NCI-H2196 (cell line): Measurements from ENCODE around the gene HVCN1.
A peak's percentile ranks its signal among the peaks of the same experiment; 100 is the strongest.

ENCODE experiments used
- DNase-seq: peaks from one replicate; lab custom pipeline; 2025; ENCODE audit not compliant: unreplicated experiment; lab: John Stamatoyannopoulos, UW

HVCN1 gene

DNA sequence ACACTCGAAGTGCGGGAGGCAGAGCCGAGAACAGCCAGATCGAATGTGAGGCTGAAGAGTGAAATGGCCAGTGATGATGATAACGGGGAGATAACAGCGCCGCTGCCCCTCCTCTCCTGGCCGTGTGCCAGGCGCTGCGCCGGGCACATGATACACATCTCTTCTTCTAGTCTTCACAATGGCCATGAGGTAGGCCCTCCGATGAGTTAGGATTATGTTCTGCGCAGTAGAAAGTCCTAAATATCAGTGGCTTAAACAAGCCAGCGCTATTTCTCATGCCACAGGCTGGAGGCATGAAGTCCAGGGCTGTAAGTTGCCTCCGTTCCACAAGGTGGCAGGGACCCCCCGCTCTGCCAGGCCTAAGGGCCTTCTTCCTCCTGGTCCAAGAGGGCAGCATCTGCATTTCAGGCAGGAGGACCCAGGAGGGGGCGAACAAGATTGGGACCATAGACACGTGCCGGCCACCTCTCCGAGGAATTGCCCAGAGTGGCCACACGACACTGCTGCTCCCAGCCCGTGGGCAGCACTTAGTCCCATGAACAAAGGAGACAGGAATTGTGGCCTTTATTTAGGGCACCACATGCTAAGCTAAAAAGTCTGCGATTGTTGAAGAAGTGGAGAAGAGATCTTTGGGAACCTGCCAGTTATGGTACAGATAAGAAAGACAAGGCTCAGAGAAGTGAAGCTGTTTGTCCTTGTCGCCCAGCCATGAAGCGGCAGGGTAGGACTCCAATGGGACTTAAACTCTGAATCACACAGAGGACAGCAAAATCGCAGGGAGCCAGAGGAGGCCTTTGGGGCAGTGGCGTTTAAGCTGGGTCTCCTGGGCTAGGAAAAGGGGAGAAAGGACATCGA is 10.9 kb upstream of the HVCN1 start:
- no peak for DNase-seq

DNA sequence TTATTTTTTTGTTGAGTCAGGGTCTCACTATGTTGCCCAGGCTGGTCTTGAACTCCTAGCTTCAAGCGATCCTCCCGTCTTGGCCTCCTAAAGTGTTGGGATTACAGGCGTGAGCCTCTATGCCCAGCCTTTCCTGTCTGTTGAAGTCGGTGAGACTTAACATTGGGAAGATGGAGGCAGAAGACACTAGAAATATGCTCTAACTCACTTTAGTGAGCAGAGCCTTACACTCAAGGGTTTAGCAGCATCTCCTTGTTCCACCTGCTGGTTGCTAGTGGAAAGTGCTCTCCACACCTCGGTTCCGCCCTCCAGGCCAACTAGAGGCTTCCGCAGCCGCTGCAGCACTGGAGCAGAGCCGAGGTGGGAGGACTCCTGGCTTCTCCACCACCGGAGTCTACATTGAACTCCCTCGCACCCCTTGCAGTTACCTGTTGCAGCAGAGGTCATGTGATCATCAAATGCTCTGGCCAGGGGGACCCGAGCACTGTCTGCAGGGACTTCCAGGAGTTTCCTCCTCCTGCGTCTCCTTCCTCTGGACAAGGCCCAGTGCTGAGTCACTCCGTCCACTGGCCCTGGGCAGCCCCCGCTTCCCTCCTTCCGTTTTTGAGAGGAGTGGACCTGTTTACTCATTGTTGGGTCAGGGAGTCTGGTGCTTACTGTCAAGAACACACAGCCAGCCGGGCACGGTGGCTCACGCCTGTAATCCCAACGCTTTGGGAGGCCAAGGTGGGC is 9.4 kb upstream of the HVCN1 start:
- peak; percentile 65 for DNase-seq

DNA sequence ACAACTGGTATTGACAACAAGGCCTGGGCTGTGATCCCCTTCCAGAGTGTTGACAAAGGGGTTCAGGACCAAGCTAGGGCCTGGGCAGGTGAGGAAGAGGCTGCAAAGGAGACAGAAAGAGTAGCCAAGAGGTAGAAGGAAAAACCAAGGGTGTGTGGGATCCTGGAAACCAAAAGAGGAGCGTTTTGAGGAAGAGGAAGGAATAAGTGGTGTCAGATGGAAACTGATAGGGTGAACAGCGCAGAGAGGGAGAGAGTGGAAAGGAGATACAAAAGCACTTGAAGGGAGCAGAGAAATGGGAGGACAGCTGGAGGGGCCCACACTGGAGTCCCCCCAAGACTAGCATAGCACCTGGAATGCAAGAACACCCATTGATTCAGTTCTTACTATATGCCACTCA is 8.3 kb upstream of the HVCN1 start:
- no peak for DNase-seq

DNA sequence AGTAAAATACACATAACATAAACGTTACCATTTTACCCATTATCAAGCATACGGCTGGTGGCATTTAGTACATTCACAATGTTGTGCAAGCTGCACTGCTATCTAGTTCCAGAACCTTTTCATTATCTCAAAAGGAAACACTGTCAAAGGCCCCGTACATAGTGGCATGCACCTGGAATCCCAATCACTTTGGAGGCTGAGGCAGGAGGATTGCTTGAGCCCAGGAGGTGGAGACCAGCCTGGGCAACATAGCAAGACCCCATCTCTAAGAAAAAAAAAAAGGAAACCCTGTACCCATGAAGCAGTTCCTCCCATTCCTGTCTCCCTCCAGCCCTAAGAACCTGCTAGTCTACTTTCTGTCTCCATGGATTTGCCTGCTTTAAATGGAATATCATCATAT is 7.4 kb upstream of the HVCN1 start:
- no peak for DNase-seq

DNA sequence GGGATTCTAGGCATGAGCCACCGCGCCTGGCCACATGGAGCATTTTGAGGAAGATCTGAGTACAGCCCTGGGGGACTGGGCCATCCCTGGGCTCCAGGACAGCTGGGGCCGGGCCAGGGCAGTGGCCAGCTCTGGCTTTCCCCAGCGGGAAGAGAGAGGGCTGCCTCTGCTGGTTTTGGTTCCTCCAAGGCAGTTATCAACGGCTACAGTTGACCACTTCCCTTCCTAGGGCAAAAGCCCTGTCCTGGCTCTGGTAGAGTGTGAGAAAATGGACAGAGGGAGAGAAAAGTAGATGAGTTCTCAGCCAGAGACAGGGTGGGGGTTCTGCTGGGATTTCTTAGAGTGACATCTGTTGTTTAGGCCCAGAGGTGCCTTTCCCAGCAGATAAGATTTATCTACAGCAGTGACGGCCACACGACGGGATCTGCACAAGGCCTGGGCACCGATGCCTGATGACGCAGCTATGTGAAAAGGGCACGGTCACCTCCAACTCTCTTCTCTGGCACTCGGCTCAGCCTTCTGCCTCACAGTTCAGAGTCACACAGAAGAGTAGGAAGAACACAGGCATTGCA is 5.5 kb upstream of the HVCN1 start:
- DNase-seq = no peak

DNA sequence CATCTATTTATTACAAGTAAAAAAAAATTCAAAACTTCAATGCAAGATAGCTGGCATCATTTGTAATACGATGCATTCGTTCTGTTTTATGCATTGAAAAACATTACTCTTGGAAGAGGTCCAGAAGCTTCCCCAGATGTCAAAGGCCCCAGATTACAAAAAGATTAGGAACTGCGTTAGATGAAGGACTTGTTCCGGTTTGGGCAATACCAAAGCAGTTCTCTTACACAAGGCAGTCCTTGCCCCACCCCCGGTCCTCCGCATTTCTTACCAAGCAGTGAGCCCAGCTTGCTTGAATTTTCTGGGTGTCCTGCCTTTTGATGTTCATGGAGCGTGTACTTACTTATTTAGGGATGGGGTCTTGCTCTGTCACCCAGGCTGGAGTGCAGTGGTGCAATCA is 4.8 kb upstream of the HVCN1 start:
- no peak for DNase-seq

DNA sequence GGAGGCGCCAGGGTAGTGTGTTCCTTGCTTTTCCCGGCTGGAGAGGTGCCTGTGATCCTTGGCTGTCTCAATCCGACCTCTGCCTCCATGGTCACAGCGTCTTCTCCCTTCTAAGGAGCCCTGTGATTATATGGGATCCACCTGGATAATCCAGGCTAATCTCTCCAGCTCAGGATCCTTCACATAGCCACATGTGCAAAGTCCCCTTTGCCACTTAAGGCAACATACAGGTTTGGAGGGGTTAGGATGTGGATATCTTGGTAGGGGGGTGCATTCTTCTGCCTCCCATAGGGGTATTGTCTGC is 1.2 kb upstream of the HVCN1 start:
- DNase-seq = no peak

DNA sequence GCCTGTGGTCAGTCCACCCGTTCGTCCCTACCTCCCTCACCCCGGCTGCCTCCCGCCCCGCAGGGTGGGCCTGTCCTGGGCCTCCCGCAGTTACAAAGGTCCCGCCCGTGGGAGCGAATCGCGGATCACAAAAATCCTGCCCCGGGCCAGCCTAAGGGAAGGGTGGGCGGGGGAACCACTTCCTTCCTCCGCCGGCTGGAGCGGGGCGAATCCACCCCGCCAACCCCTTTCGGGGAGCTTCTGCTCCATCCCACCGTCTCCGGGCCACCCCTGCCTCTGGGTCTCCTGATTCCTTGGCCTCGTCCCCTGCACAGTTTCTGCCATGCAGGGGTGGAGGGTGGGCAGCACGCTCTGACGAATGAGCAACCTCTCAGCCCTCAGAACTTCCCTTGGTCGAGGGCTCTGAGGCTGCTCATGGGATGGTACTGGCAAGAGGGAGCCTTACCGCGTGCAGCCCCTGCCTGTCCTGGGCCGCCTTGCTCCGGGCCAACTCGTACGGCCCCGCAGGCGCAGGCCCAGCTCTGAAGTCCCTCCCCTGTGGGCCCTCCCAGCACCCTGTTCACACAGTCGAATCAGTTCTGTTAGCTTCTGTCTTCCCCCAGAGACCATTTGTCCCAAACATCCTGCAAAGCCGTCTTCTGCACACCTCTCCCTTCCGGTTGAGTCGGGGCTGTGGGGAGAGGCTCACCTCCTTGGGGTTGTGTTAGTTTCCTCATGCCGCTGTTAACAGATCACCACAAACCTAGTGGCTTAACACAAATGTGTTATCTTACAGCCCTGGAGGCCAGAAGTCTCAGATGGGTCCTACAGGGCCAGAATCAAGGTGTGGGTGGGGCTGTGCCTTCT is 589 bp upstream of the HVCN1 start:
- no peak for DNase-seq

DNA sequence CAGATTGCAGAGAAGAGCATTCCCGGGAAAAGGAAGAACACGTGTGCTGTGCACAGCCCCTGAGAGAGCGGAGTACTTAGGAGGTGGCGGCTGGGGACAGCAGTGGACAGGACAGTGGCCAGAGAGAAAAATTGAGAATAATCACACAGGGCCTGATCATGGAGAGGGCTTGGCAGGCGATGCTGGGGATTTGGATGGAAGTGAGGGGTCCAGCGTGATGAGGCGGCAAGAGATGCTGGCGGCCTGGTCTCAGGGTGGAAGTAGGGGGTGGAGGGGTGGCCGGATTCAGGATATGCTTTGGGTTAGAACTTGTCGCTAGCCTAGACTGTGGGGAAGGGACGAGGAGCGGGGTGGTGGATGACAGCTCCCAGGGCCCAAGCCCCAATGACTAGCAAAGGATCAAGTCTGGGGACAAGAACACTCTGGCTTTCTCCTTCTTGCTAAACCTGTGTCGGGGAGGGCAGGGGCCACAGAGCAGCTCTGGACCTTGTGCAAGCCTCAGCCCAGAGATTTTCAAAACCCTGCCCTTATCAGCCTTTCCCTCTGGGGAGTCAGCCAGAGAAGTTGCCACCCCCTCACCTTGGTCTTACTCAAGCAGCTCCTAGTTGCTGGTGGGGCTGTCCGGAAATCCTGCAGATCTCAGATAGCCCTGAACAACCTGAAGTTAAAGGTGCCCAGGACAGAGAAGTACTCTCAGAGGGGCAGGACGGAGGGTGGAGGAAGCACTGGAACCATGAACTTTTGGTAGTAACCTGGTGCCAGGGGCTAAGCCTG is 1.3 kb downstream of the HVCN1 start:
- no peak for DNase-seq

DNA sequence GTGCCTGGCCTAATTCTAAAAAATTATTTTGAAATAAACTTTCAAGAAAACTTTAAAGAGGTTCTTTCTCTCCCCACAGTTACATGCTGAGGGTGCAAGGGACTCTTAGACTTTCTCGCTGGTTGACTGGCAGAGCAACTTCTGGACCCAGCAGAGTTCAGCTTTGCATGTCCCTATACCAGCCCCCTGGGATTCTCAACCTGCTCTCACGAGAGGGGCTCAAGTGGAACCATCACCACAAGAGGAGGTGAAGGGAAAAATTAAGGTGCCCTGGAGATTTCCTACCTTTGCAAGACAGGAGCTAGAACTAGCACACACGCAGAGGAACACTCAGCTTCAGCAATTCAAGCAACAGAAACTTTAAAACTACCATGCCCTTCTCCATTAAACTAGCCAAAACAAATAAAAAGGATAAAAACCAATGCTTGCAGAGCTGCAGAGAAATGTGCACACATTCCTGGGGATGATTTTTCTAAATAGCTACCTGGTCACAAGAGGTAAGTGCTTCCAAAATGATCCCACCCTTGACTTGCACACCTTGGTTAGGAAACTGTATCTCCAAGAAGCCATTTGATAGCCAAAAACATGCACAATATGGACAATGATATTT is 2.5 kb downstream of the HVCN1 start:
- DNase-seq = no peak

DNA sequence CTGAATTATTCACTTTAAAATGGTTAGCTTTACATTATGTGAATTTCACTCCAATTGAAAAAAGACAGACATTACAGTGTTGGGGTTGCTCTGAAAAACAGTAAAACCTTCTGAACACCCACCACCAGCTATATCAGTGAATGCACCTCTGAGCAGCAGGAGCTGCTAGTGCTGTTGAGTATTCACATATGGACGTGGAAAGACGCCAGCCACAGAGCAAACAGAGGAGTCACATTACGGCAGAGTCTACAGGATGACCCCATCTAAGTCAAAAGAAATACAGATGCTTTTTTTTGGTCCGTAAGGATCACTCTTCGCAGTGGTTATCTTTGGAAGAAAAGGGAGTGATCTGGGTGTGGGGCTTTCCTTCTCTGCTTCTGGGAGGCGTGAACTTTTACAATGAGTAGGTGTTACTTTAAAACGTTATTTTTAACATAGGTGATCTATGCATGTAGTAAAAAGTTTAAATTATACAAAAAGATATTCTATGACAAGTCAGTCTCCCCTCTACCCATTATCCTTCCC is 4.5 kb downstream of the HVCN1 start:
- DNase-seq = peak; percentile 18

DNA sequence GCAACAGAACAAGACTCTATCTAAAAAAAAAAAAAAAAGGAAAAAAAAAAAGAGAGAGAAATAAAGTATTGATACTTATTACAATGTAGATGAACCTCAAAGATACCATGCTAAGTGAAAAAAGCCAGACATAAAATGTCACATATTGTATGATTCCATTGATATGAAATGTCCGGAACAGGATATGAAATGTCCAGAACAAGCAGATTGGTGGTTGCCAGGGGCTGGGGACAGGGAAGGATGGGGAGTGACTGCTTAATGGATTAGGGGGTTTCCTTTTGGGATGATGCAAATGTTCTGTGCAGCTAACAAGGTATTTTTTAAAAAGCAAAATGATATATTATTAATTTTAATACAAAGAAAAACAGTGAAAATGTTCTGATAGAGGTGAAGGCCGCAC is 5.0 kb downstream of the HVCN1 start:
- DNase-seq = no peak

DNA sequence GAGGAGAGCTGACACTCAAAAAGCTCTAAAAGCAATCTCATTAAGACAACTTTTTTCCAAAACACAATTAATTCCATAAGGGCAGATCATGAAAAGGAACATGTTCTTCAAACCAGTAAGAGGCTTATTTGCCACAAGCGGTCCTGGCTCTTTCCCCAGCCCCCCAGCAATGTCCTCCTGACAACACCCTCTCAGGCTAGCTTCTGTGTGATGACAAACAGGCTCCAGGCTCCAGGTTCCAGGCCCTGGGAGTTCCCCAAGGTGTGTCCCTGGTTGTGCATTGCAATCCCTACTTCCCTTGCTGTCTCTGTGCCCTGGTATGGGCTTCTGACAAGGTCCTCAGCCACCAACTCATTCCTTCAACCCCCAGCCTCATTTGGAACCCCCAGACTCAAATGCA is 8.9 kb downstream of the HVCN1 start:
- DNase-seq = no peak

DNA sequence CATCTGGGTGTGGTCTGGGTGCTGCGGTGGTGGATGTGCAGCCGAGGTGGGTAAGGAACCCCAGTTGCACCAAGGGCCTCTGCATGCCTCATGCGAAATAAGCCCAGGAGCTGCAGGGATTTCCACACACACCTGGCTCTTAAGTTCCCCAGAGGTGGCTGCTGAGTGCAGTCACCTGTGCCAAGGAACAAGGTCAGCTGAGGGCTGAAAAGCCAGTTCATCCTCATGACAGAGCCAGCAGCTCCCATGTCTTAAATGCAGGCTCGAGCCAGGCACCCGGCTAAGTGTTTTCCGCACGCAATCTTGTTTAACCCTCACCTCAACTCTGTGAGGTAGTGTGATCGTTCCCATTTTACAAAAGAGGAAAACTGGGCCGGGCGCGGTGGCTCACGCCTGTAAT is 9.7 kb downstream of the HVCN1 start:
- no peak for DNase-seq

DNA sequence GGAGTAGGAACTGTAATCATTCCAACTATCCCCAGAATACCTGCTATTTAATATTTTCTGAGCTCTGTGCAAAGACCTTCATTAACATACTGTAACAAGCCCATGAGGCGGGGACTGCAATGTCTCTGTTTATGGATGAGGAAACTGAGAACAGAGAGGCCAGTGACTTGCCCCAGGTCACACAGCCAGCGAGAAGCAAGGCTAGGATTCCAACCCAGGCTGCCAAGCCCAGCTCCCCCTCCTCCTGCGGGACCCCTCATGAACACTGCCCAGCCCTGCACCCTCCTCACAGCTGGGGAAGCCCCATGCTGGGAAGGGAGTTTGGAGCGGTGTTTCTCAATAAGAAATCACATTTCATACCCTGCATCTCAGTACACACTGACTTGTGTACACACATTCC is 10.9 kb downstream of the HVCN1 start:
- DNase-seq = no peak

DNA sequence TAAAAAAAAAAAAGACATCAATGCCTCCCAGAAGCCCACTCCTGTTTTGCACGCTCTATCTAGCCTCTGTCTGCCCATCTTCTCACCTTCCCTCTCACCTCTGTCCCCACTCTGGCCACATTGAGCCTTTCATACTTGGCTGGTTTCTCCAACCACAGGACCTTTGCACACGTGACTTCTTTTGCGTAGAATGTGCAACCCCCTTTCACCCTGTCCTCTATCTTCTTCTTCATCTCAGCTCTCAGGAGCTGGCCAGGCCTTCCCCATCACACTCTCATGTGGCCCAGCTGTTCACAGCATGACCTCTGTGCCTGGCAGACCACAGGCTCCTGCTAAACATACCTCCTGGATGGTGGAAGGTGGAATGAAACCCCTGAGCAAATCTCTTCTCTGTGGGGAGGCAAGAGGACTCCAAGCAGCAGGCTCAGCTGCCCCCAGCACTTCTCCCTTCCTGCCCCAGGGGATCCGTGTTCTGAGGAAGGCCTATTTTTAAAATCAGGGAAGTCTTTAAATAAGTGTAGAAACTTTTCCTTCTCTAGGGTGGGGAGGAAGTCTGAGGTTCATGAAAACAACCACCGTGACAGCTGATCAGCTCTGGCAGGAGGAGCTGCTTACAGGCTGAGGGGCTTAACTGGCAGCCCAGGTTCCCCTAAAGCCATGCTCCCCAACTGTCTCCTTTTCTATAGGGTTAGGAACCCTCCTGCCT is 11.6 kb downstream of the HVCN1 start:
- DNase-seq = no peak

DNA sequence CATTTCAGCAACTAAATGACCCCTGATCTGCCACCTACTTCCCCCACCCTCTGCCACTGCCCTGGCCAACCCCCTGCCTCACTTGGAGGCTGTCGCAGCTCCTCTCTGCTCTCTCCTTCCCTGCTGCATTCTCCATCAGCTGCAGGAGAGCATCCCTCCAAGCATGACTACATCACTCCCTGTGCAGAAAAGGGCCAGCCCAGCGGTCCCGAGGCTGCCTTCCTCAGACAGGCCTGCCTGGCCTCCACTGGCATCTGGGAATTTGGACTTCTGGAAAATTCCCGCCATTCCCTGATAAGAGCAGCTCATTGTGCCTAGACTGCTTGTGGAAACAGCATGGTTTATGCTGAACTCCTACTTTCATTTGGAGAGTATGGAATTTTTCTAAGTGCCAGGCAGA is 12.7 kb downstream of the HVCN1 start:
- no peak for DNase-seq

DNA sequence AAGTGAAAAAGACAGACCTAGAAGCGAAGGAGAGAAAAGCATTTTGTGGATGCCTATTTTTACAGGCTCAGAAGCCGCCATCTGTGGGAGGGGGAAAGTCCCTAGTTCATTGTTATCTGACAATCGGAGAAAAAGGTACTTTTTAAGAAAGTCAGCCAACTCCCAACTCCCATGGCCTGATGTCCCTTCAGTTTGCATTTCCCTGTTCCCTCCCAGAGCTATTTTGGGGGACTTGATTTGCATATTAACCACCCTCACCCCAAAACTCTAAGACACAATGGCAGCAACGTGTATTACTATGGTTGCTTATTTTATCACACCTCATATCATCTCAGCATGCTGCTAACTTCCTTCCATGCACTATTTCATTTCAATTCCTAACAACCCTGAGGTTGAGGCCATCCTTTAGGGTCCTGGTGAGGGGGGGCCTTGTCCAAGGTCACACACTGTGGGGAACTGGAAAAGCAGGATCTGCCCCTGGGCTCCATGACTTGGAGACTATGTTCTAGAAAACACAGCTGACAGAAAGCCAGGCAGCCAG is 18.7 kb downstream of the HVCN1 start:
- DNase-seq = no peak

DNA sequence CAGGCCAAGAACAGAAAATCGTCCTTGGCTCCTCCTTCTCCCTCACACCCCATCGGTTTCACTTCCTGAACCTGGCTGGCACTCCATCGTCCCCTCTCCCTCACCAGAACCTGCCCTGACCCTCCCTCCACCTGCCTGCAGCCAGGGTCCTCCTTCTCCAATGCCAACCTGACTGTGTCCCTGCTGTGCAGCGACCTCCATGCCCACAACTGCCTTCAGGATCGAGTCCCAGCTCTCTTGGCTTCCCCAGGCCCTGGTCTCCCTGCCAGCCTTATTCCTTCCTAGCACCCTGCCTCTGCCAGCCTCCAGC is 19.8 kb downstream of the HVCN1 start:
- DNase-seq = no peak
